Transverse colon (tissue), 3 donors: ENCODE data around the gene RSBN1.

Experiments used
- CTCF ChIP-seq, 5 experiments: fragments of 200-600 bp in 3 of 5; fragments of 450-650 bp in 2 of 5; sonication (generic) in 3 of 5; IDR thresholded peaks; 1 replicate in 2 of 5; 2 replicates in 3 of 5; pipeline ENCODE4 v1.5.1; 2016 to 2017; ENCODE audit warnings: antibody characterized with exemption in 5 of 5, inconsistent platforms in 3 of 5, mild to moderate bottlenecking in 2 of 5, moderate library complexity in 1 of 5
- EP300 ChIP-seq: sonication (generic); formaldehyde crosslinking; IDR thresholded peaks from one replicate; pipeline ENCODE4 v1.6.1; 2017; ENCODE audit warnings: antibody characterized with exemption, low read depth

DNA sequence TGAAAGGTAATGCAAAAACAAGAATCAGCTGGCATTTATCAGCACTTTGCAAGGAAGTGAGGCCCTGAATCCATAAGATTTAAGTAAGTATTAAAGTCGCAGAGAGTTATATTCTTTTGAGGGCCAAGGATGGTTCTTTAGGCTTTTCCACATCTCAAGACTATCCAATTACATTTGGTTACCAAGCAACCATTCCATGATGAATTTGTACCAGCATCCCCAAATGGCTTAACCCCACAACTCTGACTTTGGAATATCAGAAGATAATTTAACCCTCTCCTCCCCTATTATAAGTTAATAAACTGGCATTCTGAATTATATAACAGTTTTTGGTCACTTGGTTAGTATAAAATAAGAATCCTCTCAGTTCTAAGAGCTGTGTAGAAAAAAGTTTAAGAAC, 55.8 kb downstream of the RSBN1 start:
- TF ChIP-seq CTCF (IDR thresholded peaks at IDR 0.05): no peak
- TF ChIP-seq EP300: no peak
